HepG2 (cell line): ENCODE data around the gene CDRT4. TPM values are rescaled to one million over a fixed set of nuclear protein-coding genes. Genes with fewer than 3 reads are reported as not detected.

Source experiments
- CREBL2 ChIP-seq: sonication (generic); formaldehyde crosslinking; IDR thresholded peaks from 2 replicates; pipeline ENCODE4 v1.8.1; 2023; ENCODE audit warnings: missing genetic modification reagents, mild to moderate bottlenecking, borderline replicate concordance
- EHMT2 ChIP-seq: fragments of 200-600 bp; sonication (generic); IDR thresholded peaks from 2 replicates; pipeline ENCODE4 v1.7.0; 2017; ENCODE audit warnings: antibody characterized with exemption, low read depth, low read length, borderline replicate concordance
- HOXA3 ChIP-seq: sonication (generic); formaldehyde crosslinking; IDR thresholded peaks from 2 replicates; pipeline ENCODE4 v1.5.0; 2020; ENCODE audit warnings: missing genetic modification reagents
- HOXA7 ChIP-seq: sonication (generic); formaldehyde crosslinking; IDR thresholded peaks from 2 replicates; pipeline ENCODE4 v1.8.1; 2022; ENCODE audit warnings: mild to moderate bottlenecking, missing genetic modification reagents, moderate library complexity
- KDM5B ChIP-seq: sonication (generic); formaldehyde crosslinking; IDR thresholded peaks from 2 replicates; pipeline ENCODE4 v1.4.0; 2020; ENCODE audit warnings: missing genetic modification reagents, mild to moderate bottlenecking, borderline replicate concordance
- KLF16 ChIP-seq, 2 experiments: sonication (generic) in 1 of 2; formaldehyde crosslinking in 1 of 2; IDR thresholded peaks; 2 replicates each; pipeline versions ENCODE4 v1.6.1 to v1.8.0; 2016 to 2023; ENCODE audit warnings: missing genetic modification reagents in 2 of 2, missing compliant biosample characterization in 1 of 2
- MEF2D ChIP-seq: sonication (generic); formaldehyde crosslinking; IDR thresholded peaks from 2 replicates; pipeline ENCODE4 v1.5.1; 2020; ENCODE audit warnings: mild to moderate bottlenecking, missing genetic modification reagents
- MIER3 ChIP-seq: IDR thresholded peaks from 2 replicates; pipeline ENCODE4 v1.6.1; 2016; ENCODE audit warnings: missing compliant biosample characterization, borderline replicate concordance
- NAIF1 ChIP-seq: sonication (generic); formaldehyde crosslinking; IDR thresholded peaks from 2 replicates; pipeline ENCODE4 v1.5.0; 2020; ENCODE audit warnings: mild to moderate bottlenecking, missing genetic modification reagents, borderline replicate concordance
- NCOR1 ChIP-seq: fragments of 200-600 bp; sonication (generic); IDR thresholded peaks from 2 replicates; pipeline ENCODE4 v1.7.0; 2017; ENCODE audit warnings: antibody characterized with exemption, low read length, borderline replicate concordance
- SETDB1 ChIP-seq: sonication (generic); formaldehyde crosslinking; IDR thresholded peaks from 2 replicates; pipeline ENCODE4 v1.5.1; 2020; ENCODE audit warnings: missing genetic modification reagents, mild to moderate bottlenecking, borderline replicate concordance
- TEAD3 ChIP-seq: optimal IDR thresholded peaks from 2 replicates; pipeline ENCODE3; 2016; ENCODE audit warnings: borderline replicate concordance
- YEATS2 ChIP-seq: sonication (generic); formaldehyde crosslinking; IDR thresholded peaks from 2 replicates; pipeline ENCODE4 v1.4.0; 2020; ENCODE audit warnings: missing genetic modification reagents, borderline replicate concordance
- ZKSCAN5 ChIP-seq: sonication (generic); formaldehyde crosslinking; IDR thresholded peaks from 2 replicates; pipeline ENCODE4 v1.5.1; 2020; ENCODE audit warnings: mild to moderate bottlenecking, missing genetic modification reagents
- ZNF224 ChIP-seq: sonication (generic); formaldehyde crosslinking; IDR thresholded peaks from 2 replicates; pipeline ENCODE4 v1.5.0; 2020; ENCODE audit warnings: mild to moderate bottlenecking, missing genetic modification reagents
- ZNF44 ChIP-seq: sonication (generic); formaldehyde crosslinking; IDR thresholded peaks from 2 replicates; pipeline ENCODE4 v1.5.1; 2020; ENCODE audit warnings: mild to moderate bottlenecking, missing genetic modification reagents
- ZNF510 ChIP-seq: sonication (generic); formaldehyde crosslinking; IDR thresholded peaks from 2 replicates; pipeline ENCODE4 v1.4.0; 2020; ENCODE audit warnings: low read depth, mild to moderate bottlenecking, missing genetic modification reagents
- ZNF569 ChIP-seq: sonication (generic); formaldehyde crosslinking; IDR thresholded peaks from 2 replicates; pipeline ENCODE4 v1.5.0; 2020; ENCODE audit warnings: mild to moderate bottlenecking, missing genetic modification reagents, moderate library complexity, borderline replicate concordance
- ZNF574 ChIP-seq: sonication (generic); formaldehyde crosslinking; IDR thresholded peaks from 2 replicates; pipeline ENCODE4 v1.4.0; 2020; ENCODE audit warnings: missing genetic modification reagents
- ZNF576 ChIP-seq: sonication (generic); formaldehyde crosslinking; IDR thresholded peaks from 2 replicates; pipeline ENCODE4 v1.4.0; 2020; ENCODE audit warnings: mild to moderate bottlenecking, missing genetic modification reagents
- ZNF615 ChIP-seq: sonication (generic); formaldehyde crosslinking; IDR thresholded peaks from 2 replicates; pipeline ENCODE4 v1.5.0; 2020; ENCODE audit warnings: mild to moderate bottlenecking, missing genetic modification reagents, borderline replicate concordance
- ZNF746 ChIP-seq: sonication (generic); formaldehyde crosslinking; IDR thresholded peaks from 2 replicates; pipeline ENCODE4 v1.8.0; 2022; ENCODE audit warnings: mild to moderate bottlenecking, missing genetic modification reagents
- ZNF75D ChIP-seq: sonication (generic); formaldehyde crosslinking; IDR thresholded peaks from 2 replicates; pipeline ENCODE4 v1.8.1; 2023; ENCODE audit warnings: missing genetic modification reagents, mild to moderate bottlenecking, borderline replicate concordance
- ZNF766 ChIP-seq: sonication (generic); formaldehyde crosslinking; IDR thresholded peaks from 2 replicates; pipeline ENCODE4 v1.5.0; 2020; ENCODE audit warnings: missing genetic modification reagents, borderline replicate concordance
- polyA plus RNA-seq, 8 experiments: library from polyadenylated mRNA; depleted of rRNA in 3 of 8; stranded (reverse) in 7 of 8; unstranded in 1 of 8; fragments of >200 nt; fragmentation: Illumina TruSeq in 4 of 8; extraction: Trizol in 4 of 8; gene quantifications; 2 replicates each; pipeline versions ENCODE4 v1.2.1 to v1.2.3, GENCODE V29; 2011 to 2016; ENCODE audit warnings: low read depth in 4 of 8, missing spikeins in 1 of 8, mixed read lengths in 1 of 8; ENCODE audit not compliant: insufficient read depth in 1 of 8
- total RNA-seq, 5 experiments: library from RNA; depleted of rRNA; stranded (reverse); fragments of >200 nt; fragmentation: Illumina TruSeq; extraction: Trizol; gene quantifications; 2 replicates each; pipeline ENCODE4 v1.2.3, GENCODE V29; 2016; ENCODE audit warnings: low read depth in 1 of 5
- TF ChIP-seq, protein P1 (sequence below): sonication (generic); formaldehyde crosslinking; IDR thresholded peaks from 2 replicates; pipeline ENCODE4 v1.4.0; 2020; ENCODE audit warnings: missing genetic modification reagents

CDRT4 gene
- total and polyA plus RNA-seq, 2 of the 13 experiments (the other 11 are each of a cell fraction or from before 2014, with no cell fraction given): 5.8 to 12.1 TPM

DNA sequence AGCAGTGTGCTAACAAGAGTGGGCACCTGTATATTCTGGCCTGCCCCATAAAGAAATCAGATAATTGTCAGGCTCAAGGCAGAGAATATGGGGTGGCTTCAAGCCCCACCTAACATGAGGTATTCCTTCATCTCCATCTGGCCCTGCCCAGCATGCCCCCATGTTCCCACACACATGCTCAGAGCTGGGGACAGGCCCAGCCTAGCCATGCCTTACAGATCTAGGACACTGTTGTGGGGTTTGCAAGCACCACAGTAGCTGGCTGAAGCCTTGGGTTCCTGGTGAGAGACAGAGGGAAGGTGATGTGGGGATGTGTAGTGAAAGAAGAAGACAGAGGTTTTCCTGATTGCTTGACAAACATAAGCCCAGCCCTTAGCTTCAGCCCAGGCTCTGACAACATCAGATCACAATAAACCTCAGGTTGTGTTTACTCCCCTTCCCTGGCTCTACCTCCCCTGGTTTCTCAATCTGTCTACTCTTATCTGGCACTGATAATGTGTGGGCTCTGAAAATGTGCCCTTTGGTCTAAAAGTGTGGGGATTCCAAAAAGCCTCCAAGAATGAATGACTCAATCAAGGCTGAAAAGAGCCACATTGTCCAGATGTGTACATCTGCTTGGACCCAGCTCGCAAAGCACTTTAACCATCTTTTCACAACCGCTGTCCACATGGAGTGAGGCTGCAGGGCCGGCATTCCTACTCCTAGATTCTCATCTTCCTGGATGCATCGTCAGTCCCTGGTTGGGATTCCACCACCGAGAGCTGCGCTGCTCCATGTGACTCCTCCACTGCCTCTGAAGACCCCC is 34.4 kb downstream of the CDRT4 start (continued):
- no peak for TF ChIP-seq NAIF1 (CRISPR knock-in tag)
- TF ChIP-seq NCOR1: peak; percentile 46; the same call in 1 of the 2 replicates
- TF ChIP-seq KDM5B: no peak
- TF ChIP-seq, protein P1, sequence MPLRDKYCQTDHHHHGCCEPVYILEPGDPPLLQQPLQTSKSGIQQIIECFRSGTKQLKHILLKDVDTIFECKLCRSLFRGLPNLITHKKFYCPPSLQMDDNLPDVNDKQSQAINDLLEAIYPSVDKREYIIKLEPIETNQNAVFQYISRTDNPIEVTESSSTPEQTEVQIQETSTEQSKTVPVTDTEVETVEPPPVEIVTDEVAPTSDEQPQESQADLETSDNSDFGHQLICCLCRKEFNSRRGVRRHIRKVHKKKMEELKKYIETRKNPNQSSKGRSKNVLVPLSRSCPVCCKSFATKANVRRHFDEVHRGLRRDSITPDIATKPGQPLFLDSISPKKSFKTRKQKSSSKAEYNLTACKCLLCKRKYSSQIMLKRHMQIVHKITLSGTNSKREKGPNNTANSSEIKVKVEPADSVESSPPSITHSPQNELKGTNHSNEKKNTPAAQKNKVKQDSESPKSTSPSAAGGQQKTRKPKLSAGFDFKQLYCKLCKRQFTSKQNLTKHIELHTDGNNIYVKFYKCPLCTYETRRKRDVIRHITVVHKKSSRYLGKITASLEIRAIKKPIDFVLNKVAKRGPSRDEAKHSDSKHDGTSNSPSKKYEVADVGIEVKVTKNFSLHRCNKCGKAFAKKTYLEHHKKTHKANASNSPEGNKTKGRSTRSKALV (CRISPR knock-in tag): no peak
- no peak for TF ChIP-seq ZNF75D
- TF ChIP-seq ZKSCAN5 (CRISPR knock-in tag): peak; percentile 77; the same call in 1 of the 2 replicates
- 0 out of 2 replicates have a peak, but pooled peaks have one; percentile 23 for TF ChIP-seq YEATS2 (CRISPR knock-in tag)
- TF ChIP-seq KLF16 (CRISPR knock-in tag; IDR thresholded peaks at IDR 0.05): 0 out of 4 replicates have a peak, but pooled peaks of 1 of the 2 experiments have one; percentile 37
- TF ChIP-seq ZNF569 (CRISPR knock-in tag): no peak
- TF ChIP-seq CREBL2: no peak
- TF ChIP-seq TEAD3 (CRISPR knock-in tag): peak; percentile 77
- peak; percentile 69 for TF ChIP-seq HOXA3 (CRISPR knock-in tag)
- TF ChIP-seq ZNF576: no peak
- TF ChIP-seq ZNF510 (CRISPR knock-in tag): no peak
- TF ChIP-seq HOXA7 (CRISPR knock-in tag): no peak
- TF ChIP-seq MIER3: no peak
- TF ChIP-seq ZNF615: no peak
- no peak for TF ChIP-seq ZNF44 (CRISPR knock-in tag)
- no peak for TF ChIP-seq SETDB1
- TF ChIP-seq ZNF574 (CRISPR knock-in tag): peak; percentile 51
- TF ChIP-seq ZNF224 (CRISPR knock-in tag): no peak
- no peak for TF ChIP-seq MEF2D (CRISPR knock-in tag)
- no peak; the same call in 1 of the 2 replicates for TF ChIP-seq EHMT2
- 0 out of 2 replicates have a peak, but pooled peaks have one; percentile 56 for TF ChIP-seq ZNF746 (CRISPR knock-in tag)
- TF ChIP-seq ZNF766: peak; percentile 100
